Skin of body (tissue), 2 donors: ENCODE measurements around the gene GTF2B. TPM values are rescaled to one million over a fixed set of nuclear protein-coding genes. Genes with fewer than 3 reads are reported as not detected.
"Not testable (repeated sequence)": the region's sequence is repeated elsewhere in the genome, so short reads cannot be mapped to it uniquely, and the experiment has no call there.

Experiments
- DNase-seq: peaks from one replicate; lab custom pipeline; 2025; lab: John Stamatoyannopoulos, UW
- total RNA-seq: library from RNA; depleted of rRNA; stranded (reverse); fragments of >200 nt; gene quantifications from one replicate; pipeline ENCODE4 v1.2.3, GENCODE V29; 2014

Gene GTF2B
- total RNA-seq = 50.5 TPM

DNA sequence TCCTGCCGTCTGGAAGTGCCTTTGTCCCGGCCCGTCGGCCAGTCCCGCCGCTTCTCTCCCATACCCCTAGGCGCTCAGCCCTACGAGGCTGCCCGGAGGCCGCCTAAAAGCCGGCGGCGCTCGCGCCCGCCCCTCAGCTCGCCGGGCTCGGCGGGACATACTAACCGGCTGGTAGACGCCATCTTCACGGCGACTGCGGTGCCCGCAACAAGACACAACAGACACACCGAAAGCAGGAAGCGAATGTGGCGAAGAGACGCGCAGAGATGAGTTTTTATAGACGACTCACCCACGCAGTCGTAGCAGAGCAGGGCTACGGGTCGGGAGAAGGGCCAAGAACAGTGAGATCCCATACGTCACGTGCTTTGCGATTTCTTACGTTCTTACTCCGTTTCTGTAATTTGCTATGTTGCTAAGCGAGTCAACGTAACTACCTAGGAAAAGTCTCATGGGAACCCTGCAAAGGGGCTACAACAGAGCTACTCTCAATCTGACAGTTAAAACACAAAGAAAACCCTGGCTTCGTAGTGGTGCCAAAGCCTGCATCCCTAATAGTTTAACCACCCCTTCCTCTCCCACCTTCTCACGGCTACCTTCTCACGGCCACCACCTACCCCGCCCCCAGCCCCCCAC lies at the start of gene GTF2B:
TSS of gene GTF2B (minus strand) at position 250 of the 633 bp plus-strand sequence. CDS start at position 182, 68 bp downstream.
- DNase-seq = peak; percentile 97

DNA sequence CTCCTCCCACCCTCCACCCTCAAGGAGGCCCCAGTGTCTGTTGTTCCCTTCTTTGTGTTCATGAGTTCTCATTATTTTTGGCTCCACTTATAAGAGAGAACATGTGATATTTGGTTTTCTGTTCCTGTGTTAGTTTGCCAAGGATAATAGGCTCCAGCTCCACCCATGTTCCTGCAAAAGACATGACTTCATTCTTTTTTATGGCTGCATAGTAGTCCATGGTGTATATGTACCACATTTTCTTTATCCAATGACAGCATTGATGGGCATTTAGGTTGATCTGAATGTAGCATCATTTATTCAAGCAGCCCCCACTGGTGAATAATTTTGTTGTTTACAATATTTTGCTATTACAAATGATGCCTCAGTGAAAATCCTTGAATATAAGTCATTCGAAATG lies 47.2 kb upstream of the GTF2B start:
- DNase-seq = not testable (repeated sequence)

GRCh38 chr1:88936760-88937342 lies 45.5 kb upstream of the GTF2B start:
- DNase-seq = no peak

- DNase-seq = no peak
Measured at GRCh38 chr1:88936223-88936523, 44.8 kb upstream of the GTF2B start.

DNA sequence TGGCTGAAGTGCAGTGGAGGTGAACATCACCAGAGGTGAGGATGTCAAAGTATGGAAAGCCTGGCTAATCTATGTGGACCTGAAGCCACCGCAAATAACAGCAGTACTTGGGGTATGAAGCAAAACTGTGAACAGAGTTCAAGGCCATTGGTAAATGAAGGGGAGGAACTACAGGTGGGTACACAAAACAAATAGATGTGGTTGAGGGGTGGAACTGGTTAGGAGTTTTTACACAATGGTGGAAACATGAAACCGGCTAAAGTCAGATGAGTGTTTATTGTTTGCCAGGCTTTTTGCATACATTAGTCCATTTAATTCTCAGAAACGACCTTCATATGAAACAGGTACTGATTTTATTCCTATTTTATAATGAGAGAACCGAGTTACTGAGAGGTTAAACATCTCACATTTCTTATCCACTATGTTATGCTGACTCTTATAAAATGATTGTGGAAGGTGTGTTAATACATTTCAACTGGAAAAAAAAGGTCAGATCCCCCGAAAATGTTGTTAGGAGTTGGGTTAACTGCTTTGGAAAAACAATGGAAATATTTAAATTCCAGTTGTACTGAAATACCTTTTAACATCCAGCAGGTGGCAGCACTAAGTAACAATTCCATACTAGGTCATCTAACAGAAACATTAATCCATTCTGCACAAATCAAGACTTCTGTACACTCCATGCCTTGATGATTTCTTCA lies 44.3 kb upstream of the GTF2B start:
- DNase-seq = peak; percentile 7

GRCh38 chr1:88930176-88930575 lies 38.8 kb upstream of the GTF2B start:
- DNase-seq = not testable (repeated sequence)

DNA sequence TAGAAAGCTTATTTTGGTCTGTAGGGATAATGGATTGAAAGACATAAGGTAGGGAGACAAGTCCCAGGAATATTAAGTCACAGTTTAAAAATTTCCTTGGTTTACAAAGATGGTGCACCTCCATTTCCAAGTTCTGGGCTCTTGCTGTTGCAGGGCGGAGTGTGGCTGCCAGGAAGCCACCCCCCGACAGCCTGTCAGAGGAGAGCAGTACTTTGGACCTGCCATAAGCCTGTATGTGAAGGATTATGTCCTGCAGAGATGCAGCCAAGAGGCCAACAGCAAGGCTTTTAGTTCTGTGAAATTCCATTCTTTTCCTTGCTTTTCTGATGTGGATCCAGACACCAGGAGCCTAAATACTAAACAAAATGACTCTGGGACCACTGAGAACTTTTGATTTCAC lies 31.9 kb upstream of the GTF2B start:
- DNase-seq = no peak

- DNase-seq = no peak
Measured at GRCh38 chr1:88922214-88922613, 30.8 kb upstream of the GTF2B start.

DNA sequence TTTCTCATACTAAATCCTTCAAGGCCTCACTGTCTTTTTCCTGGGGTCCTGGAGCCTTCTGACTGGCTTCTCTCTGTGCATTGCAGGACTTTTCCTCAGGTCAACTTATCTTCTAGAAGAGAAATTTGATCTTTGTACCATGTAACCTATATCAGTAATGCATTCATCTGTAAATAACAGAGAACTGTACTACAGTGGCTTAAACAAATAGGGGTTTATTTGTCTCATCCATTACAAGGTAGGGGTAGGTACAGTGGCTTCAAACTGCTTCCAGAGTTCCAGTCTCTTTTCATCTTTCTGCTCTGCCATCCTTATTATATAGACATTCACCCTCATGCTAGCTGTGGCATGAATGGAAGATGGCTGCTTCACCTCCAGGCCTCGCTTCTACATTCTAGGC lies 29.5 kb upstream of the GTF2B start:
- no peak for DNase-seq

DNA sequence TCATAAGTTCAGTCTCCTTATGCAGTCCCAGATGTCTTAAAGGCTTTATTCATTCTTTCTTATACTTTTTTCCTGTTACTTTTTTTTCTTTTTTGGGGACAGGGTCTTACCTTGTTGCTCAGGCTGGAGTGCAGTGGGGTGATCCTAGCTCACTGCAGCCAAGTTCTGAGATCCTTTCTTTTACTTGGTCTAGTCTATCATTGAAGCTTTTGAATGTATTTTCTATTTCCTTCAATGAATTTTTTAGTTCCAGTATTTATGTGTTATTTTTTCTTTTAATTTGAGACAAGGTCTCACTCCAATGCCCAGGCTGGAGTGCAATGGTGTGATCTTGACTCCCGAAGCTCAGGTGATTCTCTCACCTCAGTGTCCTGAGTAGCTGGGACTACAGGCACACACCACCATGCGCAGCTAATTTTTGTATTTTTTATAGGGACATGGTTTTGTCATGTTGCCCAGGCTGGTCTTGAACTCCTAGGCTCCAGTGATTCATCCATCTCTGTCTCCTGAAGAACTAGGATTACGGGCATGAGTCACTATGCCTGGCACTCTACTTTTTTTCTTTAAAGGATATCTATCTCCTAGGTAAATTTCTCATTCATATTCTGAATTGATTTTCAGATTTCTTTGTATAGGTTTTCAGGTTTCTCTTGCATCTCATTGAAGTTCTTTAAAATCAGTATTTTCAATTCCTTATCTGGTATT lies 26.1 kb upstream of the GTF2B start:
- DNase-seq = no peak

DNA sequence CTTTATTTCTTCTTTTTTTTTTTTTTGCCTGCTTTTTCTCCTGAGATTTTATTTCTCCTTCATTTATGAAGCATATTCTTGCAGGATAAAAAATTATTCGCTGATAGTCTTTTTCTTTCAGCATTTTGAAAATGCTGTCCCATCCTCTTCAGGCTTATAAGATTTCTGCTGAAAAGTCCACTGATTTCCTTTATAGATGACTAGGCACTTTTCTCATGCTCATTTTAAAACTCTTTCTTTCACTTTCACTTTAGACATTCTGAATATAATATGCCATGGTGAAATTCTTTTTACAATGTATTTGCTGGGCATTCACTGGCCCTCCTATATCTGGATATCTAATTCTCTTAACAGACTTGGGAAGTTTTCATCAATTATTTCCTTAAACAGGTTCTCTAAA lies 25.5 kb upstream of the GTF2B start:
- no peak for DNase-seq

- DNase-seq = not testable (repeated sequence)
Measured at GRCh38 chr1:88911800-88912199, 20.4 kb upstream of the GTF2B start.

DNA sequence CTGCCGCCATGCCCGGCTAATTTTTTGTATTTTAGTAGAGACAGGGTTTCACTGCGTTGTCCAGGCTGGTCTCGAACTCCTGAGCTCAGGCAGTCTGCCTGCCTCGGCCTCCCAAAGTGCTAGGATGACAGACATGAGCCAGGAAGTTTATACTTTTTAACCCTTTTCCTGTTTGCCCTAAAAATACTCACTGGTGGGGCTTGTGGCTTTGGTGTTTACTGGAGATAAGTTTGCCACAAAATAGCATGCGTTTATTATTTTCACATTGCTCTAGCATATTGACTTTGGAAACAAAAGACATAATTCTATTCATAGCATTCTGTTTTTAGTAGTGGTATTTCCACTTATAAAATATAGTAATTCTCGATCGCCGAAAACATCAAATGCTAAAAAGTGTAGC lies 19.8 kb upstream of the GTF2B start:
- no peak for DNase-seq

DNA sequence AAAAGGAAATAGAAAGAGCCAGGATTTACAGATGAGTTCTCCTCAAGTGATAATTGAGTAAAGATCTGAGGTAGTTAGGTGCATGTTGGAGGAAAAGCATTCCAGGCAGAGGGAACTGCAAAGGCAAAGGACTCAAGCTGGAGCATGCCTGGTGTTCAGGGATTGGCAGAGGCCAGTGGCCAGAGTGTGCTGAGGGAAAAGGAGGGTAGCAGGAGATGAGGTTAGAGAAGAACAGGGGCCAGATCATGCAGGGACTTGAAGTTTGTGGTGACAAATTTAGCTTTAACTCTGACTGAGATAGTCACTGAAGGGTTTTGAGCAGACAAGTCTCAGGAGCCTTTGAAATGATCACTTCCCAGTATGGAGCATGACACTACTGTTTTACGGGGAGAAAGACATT lies 19.0 kb upstream of the GTF2B start:
- DNase-seq = no peak

GRCh38 chr1:88900883-88901282 lies 9.5 kb upstream of the GTF2B start:
- DNase-seq = no peak

DNA sequence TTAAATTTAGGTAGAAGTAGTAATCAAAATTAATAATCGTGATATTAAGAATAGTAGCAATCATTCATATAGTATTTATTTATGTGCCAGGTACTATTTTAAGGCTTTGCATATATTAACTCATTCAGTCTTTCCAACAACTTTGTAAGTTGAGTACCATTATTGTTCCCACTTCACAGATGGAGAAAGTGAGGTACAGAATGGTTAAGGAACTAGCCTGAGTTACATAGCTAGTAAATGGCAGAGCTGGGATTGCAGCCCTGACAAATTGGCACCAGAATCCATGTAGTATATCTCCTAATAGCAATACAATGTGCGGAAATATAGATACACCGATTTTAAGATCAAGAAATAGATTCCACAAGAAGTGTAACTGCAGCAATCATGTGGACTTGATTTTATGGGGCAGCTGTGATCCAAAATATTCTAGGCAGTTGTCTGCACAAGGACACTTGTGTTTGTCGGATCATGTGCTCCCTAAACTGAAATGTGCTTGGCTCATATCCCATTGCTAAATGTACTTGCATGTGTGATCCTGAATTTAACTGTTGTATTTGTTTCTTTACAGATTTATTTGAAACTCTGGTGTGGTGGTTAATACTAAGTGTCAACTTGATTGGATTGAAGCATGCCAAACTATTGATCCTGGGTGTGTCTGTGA lies 5.8 kb upstream of the GTF2B start:
- peak; percentile 74 for DNase-seq

GRCh38 chr1:88892357-88892877 lies 1.1 kb upstream of the GTF2B start:
- no peak for DNase-seq

DNA sequence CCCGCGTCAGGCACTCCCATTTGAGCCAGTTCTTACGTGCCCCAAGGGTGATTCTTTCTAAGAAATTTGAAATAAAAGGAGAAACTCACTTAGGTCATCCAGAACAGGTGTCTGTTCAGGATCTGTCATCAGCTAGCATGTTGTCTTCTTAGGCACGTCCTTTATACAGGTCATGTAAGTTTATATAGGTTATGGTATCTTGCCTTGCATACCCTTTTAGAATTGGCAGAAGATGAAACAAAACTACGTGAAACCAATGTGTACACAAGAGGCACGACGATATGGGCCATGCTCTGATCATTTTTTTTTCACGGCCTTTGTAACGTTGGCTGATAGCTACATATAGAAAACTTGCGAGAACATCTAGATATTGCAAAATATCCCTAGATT lies 579 bp upstream of the GTF2B start:
- DNase-seq = peak; percentile 25

- peak; percentile 38 for DNase-seq
Measured at GRCh38 chr1:88890791-88891317, 513 bp downstream of the GTF2B start.

GRCh38 chr1:88890131-88890530 lies 1.2 kb downstream of the GTF2B start:
- DNase-seq = no peak

DNA sequence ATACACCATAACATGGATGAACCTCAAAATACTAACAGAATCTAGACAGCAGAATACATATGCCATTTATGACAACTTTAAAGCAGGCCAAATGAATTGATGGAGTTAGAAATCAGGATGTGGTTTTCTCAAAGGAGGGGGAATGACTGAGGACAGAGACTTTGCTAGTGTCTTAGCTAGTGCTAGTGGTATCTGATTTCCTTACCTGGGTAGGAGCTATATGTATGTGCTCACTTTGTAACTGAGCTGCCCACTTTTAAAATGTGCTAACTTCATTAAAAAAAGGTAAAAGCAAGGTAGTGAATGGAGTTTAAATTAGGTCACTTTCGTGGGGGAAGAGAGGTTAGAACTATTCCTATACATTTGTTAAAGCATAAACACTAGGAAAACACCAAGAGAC lies 2.6 kb downstream of the GTF2B start:
- no peak for DNase-seq
